Stimulated activated CD4-positive, alpha-beta T cell treated with anti-CD3 and anti-CD28 coated beads, Interleukin-4, amount 100 ng/mL, for 4 hours (primary cell): ENCODE results near the gene KCNQ4.

Source experiments
- DNase-seq, 2 experiments: peaks; one replicate each; pipeline ENCODE4 v3.0.0-alpha.2; 2020

KCNQ4 gene

DNA sequence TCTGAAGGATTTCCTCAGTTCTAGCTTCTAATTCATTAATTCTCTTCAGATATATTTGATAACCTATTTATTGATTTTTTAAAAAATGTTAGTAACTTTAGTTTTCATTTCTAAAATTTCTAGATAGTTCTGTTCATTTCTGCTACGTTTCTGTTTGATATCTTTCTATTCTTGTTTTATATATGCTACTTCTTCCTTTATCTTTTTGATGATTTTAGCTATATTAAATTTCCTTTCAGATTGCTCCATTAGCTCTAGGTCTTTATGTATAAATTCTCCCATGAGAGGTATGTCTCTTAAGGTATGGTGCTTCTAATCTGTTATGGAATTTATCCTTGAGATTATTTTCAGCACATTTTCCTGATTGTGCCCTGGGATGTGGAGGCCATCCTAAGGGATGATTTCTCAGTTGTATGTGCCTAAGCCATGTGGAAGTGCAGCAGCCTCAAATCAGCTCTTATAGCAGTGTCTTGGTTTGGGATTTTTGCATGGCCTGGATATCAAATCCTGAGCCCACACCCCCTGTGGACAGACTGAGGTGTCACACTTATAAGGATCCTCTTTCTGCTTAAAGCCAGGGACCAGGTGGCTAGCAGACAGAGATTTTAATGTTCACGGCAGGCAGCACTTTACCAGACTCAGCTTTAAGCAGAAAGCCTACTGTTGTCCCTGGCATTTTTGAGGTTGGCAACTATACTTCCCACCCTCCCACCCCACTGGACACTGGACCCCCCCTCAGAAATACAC lies 6.2 kb upstream of the KCNQ4 start:
- DNase-seq, result no peak

GRCh38 chr1:40780678-40781607 lies 2.6 kb upstream of the KCNQ4 start:
- DNase-seq, result no peak

- DNase-seq, result no peak
Measured at GRCh38 chr1:40781608-40781971, 2.0 kb upstream of the KCNQ4 start.

DNA sequence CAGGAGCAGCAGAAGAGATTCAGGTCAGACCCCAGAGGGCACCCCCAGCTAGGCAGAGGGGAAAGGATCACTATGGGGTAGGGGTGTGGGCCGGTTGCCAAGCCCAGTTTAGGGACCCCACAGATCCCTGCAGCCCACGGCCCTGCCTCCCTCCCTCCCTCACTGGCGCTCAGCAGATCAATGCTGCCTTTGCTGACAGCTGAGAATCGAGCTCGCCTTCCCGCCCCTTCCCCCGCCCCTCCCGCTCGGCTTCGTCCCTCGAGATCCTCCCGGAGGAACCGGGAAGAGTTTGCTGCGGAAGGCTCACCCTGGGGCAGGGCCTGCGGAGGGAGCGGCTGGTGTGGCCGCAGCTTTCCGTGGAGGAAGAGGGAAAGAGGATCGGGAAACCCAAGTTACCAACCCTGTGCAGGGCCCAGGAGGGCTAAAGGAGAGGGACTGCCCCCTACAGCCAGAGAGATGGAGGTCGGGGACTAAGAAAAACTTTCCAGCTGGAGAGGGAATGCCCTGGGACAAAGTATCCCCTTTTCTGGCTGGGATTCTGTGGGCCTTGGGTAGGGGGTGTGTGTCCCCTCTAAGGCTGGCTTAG lies 1.1 kb upstream of the KCNQ4 start:
- DNase-seq, result no peak

GRCh38 chr1:40784141-40784770 lies 669 bp downstream of the KCNQ4 start:
- no peak for DNase-seq

DNA sequence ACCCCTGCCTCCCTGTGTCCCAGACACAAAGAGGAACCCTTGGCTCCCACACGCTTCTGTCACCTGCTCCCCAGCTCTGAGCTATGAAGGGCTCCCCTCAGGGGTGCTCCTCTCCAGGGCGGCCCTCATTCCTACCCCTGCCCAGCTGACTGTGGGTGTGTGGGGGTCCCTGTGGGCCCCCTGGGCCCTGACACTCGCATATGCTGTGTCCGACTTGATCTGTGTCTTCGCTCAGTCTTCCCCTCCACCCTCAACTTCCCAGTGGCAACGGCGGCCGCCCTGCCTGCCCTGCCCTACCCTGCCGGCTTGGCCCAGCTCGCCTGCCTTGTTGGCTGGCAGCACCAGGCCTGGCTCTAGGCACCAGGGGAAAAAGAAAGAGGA lies 1.2 kb downstream of the KCNQ4 start:
- DNase-seq, result no peak

- no peak for DNase-seq
Measured at GRCh38 chr1:40785446-40785845, 1.9 kb downstream of the KCNQ4 start.

DNA sequence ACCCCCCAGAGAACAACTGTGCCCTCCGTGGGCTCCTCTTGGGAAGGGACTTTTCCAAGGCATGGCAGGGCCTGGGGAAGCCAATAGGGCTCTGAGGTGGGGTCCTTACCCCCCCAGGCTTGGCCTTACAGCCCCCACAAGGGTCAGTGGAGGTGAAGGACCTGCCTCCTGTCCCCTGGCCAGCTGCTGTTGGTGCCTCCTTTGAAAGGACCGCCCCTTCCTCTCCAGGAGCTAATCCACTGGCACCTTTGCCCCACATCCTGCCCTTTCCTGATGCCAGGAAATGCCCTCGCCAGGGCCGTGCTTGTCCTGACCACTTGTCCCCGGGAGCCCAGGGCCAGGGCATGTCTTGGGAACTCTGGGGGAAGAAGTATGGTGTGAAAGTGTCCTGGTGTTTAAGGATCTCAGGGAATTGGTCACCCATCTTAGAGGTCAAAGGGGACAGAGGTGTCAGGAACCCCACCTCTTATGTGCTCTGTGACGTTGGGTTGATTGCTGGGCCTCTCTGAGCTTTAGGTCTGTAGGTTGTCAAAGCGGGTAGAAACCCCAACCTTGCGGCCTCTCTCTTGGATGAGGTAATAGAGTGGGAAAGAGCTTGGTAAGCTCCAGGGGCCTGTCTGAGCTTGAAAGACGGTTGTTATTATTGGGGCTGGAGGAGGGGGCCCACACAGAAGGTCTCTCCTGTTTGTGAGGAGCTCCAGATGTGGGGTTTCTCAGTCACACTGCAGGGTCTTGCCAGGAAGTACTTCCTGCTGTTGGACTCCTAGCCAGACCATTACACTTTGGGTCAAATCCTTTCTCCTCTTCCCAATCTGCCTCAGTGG lies 2.8 kb downstream of the KCNQ4 start:
- DNase-seq, result no peak

DNA sequence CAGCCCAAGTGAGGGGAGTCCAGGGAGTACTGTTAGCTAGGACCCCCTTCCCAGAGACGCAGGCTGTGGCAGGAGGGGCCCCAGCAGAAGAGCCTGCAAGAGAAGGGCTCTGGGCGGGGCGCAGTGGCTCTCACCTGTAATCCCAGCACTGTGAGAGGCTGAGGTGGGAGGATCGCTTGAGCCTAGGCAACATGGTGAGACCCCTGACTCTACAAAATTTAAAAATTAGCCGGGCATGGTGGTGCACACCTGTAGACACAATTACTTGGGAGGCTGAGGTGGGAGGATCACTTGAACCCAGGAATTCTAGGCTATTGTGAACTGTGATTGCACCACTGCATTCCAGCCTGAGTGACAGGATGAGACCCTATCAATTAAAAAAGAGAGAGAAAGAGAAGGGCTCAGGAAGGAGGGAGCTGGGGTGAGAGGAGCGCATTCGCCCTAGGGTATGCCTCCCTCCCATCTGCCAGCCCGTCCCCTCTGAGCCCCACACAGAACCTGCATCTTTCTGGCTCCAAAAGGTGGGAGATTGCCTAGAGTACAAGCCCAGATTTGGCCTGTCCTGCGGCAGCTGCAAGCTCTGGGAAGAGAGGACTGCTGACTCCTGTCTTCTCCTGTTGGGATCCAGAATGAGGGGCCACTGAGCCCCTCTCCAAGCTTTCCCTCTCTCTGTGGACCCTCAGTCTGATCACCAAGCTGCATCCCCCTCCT lies 3.6 kb downstream of the KCNQ4 start:
- DNase-seq, result no peak

DNA sequence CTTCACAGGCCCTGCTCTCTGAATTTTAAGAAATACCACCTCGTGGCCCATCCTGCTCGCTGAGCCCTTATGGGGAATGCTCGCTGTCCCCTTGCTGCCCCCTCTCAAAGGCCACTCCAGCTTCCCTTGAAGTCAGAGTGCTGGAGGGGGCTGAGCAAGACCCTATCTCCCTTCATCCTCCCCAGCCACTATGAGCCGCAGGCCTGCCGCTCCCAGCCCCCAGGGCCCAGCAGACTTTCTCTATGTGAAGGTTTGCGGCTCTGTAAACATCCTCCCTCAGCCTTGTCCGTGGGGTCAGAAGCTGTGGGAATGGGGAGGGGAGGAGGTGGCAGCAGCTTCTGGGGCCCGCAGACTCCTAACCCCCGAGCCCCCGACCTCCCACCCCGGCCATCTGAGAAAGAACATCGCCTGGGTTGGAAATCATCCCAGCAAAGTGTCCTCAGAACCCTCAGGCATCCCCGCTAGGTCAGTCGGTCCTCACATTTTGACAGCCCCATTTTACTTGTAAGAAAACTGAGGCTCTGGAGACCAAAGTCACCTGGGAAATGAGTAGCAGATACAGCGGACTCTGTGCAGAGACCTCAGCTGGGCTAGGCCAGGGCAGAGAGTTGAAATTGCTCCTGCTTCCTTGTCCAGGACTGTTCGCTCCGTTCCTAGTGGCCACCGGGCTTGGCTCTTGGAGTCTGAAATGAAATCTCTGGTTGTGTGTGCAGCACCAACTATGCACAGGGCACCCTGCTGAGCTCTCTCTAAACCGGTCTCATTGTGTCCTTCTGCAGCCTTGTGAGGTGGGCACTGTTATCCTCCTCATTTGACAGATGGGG lies 4.4 kb downstream of the KCNQ4 start:
- no peak for DNase-seq

DNA sequence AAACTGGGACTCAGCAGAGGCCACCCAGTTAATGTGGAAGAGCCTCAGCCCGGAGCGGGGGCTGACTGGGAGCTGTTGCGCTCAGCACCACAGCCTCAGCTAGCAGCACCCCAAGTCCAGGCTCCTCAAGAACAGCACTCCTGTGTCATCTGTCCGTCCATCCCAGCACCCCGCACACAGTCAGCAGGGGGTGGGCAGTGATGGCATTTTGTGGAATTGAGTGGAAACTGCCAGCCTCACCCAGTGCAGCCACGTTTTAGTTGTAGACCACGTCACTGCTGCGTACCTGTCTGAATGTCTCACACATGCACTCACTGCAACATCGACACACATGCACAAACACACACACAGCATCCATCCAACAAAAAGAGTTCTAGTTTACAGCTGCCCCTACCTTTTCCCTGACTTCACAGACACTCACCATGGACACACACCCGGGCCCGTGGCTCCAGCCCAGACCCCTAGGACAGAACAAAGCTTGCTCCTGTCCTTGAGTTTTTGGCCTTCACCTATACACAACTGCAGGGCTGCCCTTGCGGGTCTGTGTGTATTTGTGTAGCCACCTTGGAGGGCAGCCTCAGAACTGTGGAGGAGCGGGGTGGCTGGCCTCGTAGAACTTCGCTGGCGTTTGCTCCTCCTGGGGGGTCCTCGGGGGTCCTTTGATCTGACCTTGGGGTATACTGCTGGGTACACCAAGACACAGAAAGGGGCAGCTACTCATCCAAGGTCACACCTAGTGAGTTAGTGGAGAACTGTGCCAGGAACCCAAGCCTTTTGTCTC lies 5.2 kb downstream of the KCNQ4 start:
- no peak for DNase-seq

DNA sequence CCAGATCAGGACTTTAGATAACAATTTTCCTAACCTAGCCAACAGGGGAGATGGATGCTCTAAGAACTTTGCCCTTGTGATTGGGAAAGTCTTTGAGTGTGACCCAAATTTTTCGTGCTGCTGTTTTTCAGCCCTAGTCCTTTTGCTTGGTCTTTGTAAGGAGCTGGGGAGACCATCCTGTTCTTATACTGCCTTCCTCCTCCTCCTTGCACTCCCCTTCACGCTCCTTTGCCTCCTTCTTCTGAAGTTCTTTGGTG lies 5.7 kb downstream of the KCNQ4 start:
- no peak for DNase-seq

DNA sequence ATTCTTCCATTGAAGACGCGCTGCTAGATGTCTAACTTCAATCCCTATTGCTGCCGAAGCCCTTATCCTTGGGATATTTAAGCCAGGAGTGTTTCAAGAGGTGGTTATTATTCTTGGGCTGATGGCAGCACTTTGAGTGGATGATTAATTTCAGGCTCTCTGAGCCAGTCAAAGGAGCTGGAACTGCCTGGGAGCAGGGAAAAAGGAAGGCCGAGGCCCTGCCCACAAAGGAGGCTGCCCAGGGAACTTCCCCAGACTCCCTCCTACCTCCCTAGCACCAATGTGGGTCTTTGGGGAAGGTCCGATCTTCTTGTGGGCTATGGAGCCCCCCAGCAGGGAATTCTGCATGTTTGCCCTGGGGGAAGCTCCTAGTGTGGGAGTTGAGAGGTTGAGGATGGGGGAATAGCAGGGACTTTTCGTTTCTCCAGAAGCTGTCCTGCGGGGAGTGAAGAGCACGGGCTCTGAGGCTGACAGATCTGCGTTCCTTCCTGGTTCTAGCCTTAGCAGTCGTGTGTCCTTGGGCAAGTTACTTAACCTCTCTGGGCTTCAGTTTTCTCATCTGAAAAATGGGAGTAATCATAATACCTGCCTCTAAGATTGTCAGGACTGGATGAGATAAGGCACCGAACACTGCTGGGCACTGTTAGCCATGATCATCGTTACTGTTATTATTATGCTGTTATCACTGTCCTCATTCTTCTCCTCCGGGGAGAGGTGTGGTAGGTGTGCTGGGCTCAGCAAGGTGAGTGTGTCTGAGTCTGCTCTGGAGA lies 6.3 kb downstream of the KCNQ4 start:
- no peak for DNase-seq

- DNase-seq, result no peak
Measured at GRCh38 chr1:40792036-40792435, 8.4 kb downstream of the KCNQ4 start.

DNA sequence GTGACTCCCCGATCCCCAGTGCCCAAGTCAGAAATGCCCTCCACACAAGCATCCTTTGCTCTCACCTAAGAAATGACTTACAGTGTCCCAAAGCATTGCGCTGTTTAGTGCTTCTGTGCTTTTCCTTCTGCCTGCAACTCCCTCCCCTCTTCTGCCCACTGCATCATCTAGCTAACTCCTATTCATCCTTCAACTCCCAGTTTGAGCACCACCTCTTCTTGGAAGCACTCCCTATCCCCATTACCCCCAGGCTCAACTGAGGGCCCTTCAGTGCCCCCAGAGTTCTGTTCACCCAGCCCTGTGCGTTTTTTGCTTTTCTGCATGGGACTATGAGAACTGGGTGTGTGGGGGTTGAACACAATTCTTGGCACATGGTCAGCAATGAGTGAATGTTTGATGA lies 10.0 kb downstream of the KCNQ4 start:
- no peak for DNase-seq

- no peak for DNase-seq
Measured at GRCh38 chr1:40794048-40794447, 10.5 kb downstream of the KCNQ4 start.

DNA sequence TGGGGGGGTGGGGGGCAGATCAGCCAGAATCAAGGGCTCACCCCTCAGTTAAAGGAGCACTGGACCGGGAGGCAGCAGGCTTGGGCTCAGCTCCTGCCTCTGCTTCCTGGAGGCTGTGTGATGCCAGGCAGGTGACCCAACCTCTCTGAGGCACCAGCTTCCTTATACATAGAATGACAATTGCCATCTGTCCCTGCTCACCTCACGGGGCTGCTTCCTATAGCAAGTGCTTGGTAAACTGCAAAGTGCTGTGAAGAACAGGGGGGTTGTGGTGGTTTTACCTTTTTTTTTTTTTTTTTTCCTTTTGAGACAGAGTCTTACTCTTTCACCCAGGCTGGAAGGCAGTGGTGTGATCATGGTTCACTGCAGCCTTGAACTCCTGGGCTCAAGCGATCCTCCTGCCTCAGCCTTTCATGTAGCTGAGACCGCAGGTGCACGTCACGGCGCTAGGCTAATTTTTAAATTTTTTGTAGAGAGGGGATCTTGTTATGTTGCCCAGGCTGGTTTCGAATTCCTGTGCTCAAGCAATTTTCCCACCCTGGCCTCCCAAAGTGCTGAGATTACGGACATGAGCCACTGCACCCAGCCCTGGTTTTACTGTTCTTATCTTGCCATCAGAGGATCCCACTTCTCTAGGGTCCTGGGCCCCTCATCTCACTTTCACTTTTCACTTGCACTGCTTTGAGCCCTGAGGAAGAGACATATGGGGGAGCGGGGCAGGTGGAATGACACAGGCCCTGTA lies 11.6 kb downstream of the KCNQ4 start:
- no peak for DNase-seq

GRCh38 chr1:40795811-40796586 lies 12.4 kb downstream of the KCNQ4 start:
- DNase-seq, result no peak
